ENCODE measurements around the gene MLLT3. TPM values are rescaled to one million over a fixed set of nuclear protein-coding genes. Genes with fewer than 3 reads are reported as not detected.

MLLT3 gene
- total RNA-seq, 1 experiment from 2014 or later, result 24.2 TPM

GRCh38 chr9:20557890-20558565 lies 64.3 kb downstream of the MLLT3 start:
- H3K4me1 ChIP-seq (ENCODE audit: insufficient read depth, low read length, poor library complexity, severe bottlenecking), result peaks cover 23% of the 10 kb centered on the region
- POLR2A ChIA-PET (ENCODE audit: low non-redundant PET), result no interaction called here
- H3K36me3 ChIP-seq (ENCODE audit: insufficient read depth, low read length, poor library complexity, severe bottlenecking), result no peaks in the 10 kb centered on the region
- intact Hi-C loops (cut with micrococcal nuclease; ENCODE audit: unreplicated experiment), result no loop called here
- no TSS peak for BruUV-seq (replicated peaks)
- TF ChIP-seq EZH2 (IDR thresholded peaks at IDR 0.05; ENCODE audit: borderline replicate concordance, low read depth, low read length, poor library complexity, severe bottlenecking), result no peak
- CTCF ChIA-PET, result no interaction called here
- no peak for DNase-seq (ENCODE audit: low spot score)
- H3K27ac ChIP-seq (ENCODE audit: low read depth, low read length, poor library complexity, severe bottlenecking), result no peak overlapping the region
- H3K4me3 ChIP-seq (ENCODE audit: low read depth, low read length, poor library complexity, severe bottlenecking), result no peak overlapping the region
- no peaks in the 10 kb centered on the region for H3K27me3 ChIP-seq (replicated peaks; ENCODE audit: insufficient read depth, low read depth, low read length, poor library complexity)
- no peaks in the 10 kb centered on the region for H3K9me3 ChIP-seq (ENCODE audit: low read depth, low read length, poor library complexity, severe bottlenecking)

- ChIA-PET CTCF (no interaction called here), POLR2A (ENCODE audit: low non-redundant PET) (no interaction called here)
- H3K36me3 ChIP-seq (ENCODE audit: insufficient read depth, low read length, poor library complexity, severe bottlenecking), result no peaks in the 10 kb centered on the region
- TF ChIP-seq CTCF (conservative IDR thresholded peaks at IDR 0.05; ENCODE audit: low read depth, low read length) (no peak), EZH2 (IDR thresholded peaks at IDR 0.05; ENCODE audit: borderline replicate concordance, low read depth, low read length, poor library complexity, severe bottlenecking) (no peak)
- no peak overlapping the region for H3K4me3 ChIP-seq (ENCODE audit: low read depth, low read length, poor library complexity, severe bottlenecking)
- DNase-seq (ENCODE audit: low spot score), result no peak
- no peak overlapping the region for H3K27ac ChIP-seq (ENCODE audit: low read depth, low read length, poor library complexity, severe bottlenecking)
- no peaks in the 10 kb centered on the region for H3K27me3 ChIP-seq (replicated peaks; ENCODE audit: insufficient read depth, low read depth, low read length, poor library complexity)
- H3K9me3 ChIP-seq (ENCODE audit: low read depth, low read length, poor library complexity, severe bottlenecking), result no peaks in the 10 kb centered on the region
- peaks cover 24% of the 10 kb centered on the region for H3K4me1 ChIP-seq (ENCODE audit: insufficient read depth, low read length, poor library complexity, severe bottlenecking)
- intact Hi-C loops (cut with micrococcal nuclease; ENCODE audit: unreplicated experiment), result no loop called here
- no TSS peak for BruUV-seq (replicated peaks)
Observed at GRCh38 chr9:20557285-20557684, 65.0 kb downstream of the MLLT3 start.

GRCh38 chr9:20553558-20554149 lies 68.6 kb downstream of the MLLT3 start:
- DNase-seq (ENCODE audit: low spot score), result no peak
- peaks cover 27% of the 10 kb centered on the region for H3K4me1 ChIP-seq (ENCODE audit: insufficient read depth, low read length, poor library complexity, severe bottlenecking)
- CTCF ChIA-PET, result no interaction called here
- no peaks in the 10 kb centered on the region for H3K27me3 ChIP-seq (replicated peaks; ENCODE audit: insufficient read depth, low read depth, low read length, poor library complexity)
- no peak overlapping the region for H3K27ac ChIP-seq (ENCODE audit: low read depth, low read length, poor library complexity, severe bottlenecking)
- no TSS peak for BruUV-seq (replicated peaks)
- no peak for TF ChIP-seq EZH2 (IDR thresholded peaks at IDR 0.05; ENCODE audit: borderline replicate concordance, low read depth, low read length, poor library complexity, severe bottlenecking)
- TF ChIP-seq CTCF (conservative IDR thresholded peaks at IDR 0.05; ENCODE audit: low read depth, low read length), result no peak
- no peaks in the 10 kb centered on the region for H3K36me3 ChIP-seq (ENCODE audit: insufficient read depth, low read length, poor library complexity, severe bottlenecking)
- no peaks in the 10 kb centered on the region for H3K9me3 ChIP-seq (ENCODE audit: low read depth, low read length, poor library complexity, severe bottlenecking)
- H3K4me3 ChIP-seq (ENCODE audit: low read depth, low read length, poor library complexity, severe bottlenecking), result no peak overlapping the region
- intact Hi-C loops (cut with micrococcal nuclease; ENCODE audit: unreplicated experiment), result no loop called here
- POLR2A ChIA-PET (ENCODE audit: low non-redundant PET), result no interaction called here
